GM19463 (cell line): ENCODE results near the gene DOK1.

ENCODE experiments used
- ATAC-seq: cut with Tn5 transposase; IDR thresholded peaks from one replicate; pipeline ENCODE4 v1.9.1; 2021; ENCODE audit warnings: mild to moderate bottlenecking, moderate library complexity; ENCODE audit not compliant: unreplicated experiment

Gene DOK1

DNA sequence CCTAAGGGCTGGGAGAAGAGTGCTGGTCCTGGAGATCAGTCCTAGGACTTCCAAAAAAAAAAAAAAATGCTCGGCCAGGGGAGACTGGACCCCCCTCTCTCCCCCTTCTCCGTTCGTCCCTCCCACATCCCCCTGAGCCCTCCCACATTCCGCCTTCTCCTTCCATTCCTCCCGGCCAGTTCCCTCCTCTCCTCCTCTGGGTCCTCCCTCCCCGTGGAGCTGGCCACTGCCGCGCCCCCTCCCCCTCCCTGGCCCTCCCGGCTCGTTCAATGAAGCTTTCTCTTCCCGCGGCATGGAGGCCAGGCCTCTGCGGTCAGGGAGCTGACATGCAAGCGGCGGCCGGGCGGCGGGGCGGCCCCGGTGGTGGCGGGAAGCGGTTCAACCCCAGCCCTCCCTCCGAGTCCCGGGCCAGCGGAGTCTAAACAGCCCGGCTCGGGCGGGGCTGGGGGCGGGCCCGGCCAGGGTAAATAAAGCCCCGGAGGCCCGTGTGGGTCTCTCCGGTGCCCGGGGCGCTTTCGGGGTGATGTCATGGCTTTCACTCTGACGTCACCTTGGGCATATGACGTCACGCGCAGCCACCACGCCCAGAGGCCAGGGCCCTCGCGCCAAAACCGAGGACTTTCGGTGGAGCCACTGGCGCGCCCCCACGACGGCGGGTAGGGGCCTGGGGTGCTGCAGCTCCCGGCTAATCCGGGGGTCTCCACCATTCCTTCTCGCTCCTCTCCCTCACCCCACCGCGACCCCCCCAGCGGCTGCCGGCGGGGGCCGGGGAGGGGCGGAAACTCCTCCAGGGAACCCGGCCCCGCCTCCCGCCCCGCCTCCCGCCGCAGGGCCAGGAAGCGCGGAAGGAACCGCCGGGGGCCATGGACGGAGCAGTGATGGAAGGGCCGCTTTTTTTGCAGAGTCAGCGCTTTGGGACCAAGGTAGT is at the start of gene DOK1, which contains the start of gene LOXL3:
DOK1 (plus strand) TSS at position 829 of the 928 bp plus-strand sequence; CDS start at position 864, 35 bp downstream.
LOXL3 (minus strand) TSS at position 51 of the 928 bp plus-strand sequence. CDS start 1,308 bp downstream, outside the sequence.
- ATAC-seq, result peak; percentile 59

DNA sequence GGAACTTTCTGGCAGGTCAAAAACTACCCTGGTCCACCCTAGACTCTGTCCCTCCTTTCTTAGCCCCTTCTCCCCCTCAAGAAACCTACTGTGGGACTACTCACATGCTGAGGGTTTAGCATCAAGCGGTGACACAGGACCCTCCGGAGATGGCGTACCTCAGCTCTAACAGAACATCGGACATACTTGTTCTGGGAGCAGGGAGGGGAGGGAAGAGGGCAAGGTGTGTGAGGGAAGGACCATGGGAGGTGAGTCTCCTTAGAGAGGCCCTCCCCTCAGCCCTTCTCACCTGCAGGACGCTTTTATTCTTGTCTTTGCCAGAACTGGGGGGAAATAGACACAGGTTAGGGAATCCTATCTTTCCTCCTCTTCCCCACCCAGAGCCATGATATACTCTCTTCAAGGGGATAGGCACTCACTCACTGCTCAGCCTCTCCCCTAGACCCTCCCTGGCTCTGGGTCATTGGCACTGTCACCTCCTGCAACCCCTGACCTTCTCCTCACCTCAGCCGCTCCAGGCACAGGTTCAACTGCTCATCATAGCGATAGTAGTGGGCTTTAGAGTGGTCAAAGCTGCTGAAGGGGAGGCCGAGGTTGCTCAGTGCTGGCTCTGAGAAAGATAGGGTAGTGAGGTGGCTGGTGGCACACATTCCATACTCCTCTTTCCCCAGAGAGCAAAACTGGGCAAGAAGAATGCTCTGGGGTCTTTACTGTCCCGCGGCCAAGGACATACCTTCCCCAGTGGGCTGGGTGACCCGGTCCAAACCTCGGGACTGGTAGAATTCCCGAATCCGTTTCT is 48.9 kb upstream of the DOK1 start:
- ATAC-seq, result no peak

DNA sequence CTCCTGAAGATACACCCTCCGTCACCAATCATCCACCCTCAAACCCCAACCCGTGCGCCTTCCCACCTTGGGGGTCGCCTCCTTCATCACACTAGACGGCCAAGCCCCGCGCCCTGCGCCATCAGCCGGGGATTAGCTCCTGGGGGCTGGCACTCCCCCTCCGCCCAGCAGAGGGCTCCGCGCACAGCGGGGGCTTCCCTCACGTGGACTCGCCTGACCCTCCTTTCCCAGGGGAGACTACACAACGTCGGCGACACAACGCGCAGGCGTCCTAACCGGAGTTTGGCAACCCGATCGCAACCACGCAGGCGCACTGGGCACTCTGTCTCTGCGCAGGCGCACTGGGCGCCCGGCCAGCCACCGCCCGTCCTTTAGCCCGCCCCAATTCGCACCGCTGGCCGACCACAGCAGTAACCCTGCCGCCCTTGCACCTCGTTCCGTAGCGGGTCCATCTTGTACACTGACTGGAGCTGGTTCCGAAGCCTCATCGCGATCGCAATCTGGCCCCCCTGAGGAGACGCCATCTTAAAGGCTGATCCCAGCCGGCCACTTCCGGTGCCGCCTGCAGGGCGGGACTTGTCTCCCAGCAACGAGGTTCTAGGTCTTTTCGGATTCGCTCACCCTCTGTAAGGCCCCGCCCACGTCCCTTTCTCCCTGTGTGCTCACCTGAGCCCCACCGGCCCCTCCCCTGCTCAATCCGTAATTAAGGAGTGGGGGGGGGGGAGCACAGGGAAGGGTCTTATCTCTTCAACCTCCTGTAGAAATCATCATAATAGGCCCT is 47.2 kb upstream of the DOK1 start, which contains the start of gene PCGF1:
PCGF1 (minus strand) TSS at position 551 of the 781 bp plus-strand sequence; CDS start at position 524, 27 bp downstream.
- ATAC-seq, result peak; percentile 81

GRCh38 chr2:74507926-74508520 is 46.5 kb upstream of the DOK1 start:
- ATAC-seq, result peak; percentile 1

- ATAC-seq, result no peak
Observed at GRCh38 chr2:74510272-74510671, 44.2 kb upstream of the DOK1 start.

DNA sequence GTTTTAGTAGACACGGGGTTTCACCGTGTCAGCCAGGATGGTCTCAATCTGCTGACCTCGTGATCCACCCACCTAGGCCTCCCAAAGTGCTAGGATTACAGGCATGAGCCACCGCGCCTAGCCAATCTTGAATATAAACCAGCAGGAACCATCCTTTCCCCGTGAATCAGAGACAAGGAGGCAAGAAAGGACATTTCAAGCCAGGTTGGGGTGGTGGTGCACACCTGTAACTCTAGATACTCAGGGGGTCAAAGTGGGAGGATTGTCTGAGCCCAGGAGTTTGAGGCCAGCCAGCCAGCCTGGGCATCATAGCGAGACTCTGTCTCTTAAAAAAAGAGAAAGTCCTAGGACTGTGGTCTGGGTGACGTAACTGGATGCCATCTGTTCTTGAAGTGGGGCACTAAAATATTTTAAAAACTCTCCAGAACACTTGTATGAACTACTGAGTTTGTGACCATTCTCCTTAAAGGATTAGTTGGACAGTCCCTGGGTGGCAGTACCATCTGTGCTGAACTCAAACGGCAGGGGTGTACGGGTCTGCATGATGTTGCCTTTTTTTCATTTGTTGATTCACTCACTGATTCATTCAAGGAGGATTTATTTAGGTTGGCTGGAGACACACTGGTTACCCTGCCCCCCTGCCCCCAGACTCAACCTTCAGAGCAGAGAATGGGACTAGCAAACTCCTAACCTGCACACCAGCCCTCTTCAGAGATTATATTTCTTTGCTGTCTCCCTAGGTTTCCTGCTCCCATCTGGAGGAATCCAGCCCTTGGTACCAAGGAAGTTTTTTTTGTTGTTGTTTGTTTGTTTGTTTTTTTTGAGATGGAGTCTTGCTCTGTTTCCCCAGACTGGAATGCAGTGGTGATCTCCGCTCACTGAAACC is 43.2 kb upstream of the DOK1 start:
- no peak for ATAC-seq

DNA sequence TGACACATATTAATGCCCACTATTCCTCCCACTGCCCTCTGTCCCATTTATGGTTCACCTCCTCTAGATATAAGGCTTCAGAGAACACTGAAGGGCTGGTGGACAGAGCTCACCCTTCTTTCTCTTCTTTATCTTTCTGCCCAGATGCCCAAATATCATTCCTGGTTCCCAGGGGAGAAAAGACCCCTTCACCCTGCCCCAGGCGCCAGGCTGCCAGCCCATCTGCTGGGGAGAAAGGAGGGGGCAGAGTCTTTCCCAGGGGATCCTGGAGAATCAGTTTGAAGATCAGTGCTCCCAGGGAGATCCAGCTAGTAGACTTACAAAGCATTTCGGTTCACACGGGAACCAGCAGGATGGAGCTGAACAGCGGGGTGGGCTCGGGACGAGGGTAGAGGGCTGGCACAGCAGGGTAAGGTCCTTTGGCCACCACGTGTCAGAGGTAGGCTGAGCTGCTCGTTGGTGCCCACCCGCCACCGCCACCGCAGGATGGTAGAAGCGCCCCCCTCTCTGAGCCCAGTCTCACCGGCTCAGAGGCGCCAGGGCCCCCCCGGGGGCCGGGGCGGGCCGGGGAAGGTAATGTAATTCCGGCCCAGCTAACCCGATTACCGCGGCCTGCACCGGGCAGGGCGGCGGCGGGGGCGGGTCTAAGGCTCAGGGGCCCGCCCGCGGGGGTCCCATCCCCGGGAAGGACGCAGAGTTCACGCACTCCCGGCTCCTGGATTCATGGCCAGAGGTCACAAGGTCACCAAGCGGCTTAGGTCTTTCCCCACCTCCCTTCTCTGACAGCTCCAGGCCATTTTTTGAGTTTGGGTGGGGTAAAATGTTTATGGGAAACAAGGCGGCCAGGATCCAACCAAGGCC is 41.5 kb upstream of the DOK1 start:
- ATAC-seq, result no peak

DNA sequence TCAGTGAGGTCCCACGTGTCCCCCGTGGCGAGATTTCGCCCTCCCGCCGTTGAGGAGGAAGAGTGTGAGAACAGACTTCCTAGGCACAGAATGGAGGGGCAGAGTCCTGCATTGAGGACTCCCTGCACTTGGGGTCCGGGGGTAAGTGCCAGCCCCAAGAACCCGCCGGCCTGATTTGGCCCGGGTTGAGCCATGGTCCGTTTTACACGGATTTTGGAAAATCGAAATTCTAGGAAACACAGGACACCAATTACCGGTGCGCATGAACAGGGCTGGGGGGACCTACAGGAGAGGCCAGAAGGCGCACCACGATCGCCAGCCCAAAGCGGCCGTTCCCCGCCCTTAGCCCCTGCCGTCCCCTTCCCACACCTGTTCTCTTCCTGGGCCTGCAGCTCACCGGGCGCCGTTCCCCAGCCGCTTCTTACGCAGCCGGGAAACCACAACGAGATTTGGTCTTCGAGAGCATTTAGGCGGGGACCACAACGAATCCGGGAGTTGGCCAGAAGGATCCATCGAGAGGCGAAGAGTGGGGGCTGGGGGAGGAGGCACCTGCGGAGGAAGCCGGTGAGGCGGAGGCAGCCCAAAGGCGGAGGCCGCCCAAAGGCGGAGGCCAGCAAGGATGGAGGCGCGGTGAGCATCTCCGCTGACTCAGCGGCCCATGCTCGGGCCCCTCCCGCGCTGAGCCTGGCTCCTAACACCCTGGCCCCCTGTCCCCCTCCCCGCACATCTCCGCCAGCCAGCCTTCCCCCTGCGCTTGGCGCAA is 40.7 kb upstream of the DOK1 start:
- ATAC-seq, result no peak

DNA sequence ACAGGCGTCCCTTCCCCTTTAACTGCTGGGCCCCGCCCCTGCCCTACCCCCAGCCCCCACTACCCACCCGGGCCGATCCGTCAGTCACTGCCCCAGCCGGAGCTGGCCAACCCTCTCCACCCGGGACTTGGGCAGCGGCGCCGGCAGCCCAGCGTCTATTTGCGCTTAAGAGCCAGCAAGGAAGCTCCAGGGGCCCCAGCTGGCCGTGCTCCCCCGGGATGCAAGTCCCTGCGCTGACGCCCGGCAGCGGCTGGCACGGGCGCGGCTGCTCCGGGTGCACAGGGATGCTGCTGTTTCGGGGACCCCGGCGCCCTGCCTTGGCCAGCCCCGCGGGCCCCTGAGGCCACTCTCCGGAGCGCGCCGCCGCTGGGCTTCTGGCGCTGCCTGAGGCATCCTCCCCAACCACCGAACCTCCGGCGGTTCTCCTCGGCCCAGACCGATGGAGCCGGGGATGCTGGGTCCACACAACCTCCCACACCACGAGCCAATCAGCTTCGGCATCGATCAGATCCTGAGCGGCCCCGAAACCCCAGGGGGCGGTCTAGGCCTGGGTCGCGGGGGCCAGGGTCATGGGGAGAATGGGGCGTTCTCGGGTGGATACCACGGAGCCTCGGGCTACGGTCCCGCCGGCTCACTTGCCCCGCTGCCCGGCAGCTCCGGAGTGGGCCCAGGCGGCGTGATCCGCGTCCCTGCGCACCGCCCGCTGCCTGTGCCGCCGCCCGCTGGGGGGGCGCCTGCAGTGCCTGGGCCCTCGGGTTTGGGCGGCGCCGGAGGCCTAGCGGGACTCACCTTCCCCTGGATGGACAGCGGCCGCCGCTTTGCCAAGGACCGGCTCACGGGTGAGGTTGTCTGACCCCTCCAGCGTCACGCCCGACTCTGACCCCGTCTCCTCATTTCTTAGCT is 39.9 kb upstream of the DOK1 start, which contains the start of gene TLX2:
TLX2 (plus strand) TSS at position 83 of the 903 bp plus-strand sequence; CDS start at position 440, 357 bp downstream.
- ATAC-seq, result no peak

- ATAC-seq, result peak; percentile 16
Observed at GRCh38 chr2:74515271-74515980, 39.1 kb upstream of the DOK1 start.

GRCh38 chr2:74515981-74516633 is 38.4 kb upstream of the DOK1 start:
- ATAC-seq, result peak; percentile 76

DNA sequence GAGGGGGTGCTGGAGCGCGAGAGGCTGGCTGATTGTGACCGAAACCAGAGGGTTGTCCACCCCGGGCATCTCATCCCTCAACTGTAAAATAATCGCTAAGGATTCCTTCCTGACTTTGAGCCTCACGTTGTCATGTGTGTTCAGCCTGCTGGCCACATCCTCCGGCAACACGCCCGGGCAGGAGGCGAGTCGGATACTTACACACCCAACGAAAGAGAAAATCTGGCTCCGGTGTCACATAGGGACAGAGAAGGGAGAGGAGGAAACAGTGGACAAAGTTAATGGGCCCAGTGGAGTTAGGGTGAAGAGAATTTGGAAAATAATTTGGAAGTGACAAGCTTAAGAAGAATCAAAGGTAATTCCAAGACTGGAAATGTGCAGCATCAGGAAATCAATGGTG is 37.9 kb upstream of the DOK1 start:
- no peak for ATAC-seq

GRCh38 chr2:74522516-74522915 is 32.0 kb upstream of the DOK1 start:
- ATAC-seq, result no peak

GRCh38 chr2:74524005-74524404 is 30.5 kb upstream of the DOK1 start:
- ATAC-seq, result no peak

DNA sequence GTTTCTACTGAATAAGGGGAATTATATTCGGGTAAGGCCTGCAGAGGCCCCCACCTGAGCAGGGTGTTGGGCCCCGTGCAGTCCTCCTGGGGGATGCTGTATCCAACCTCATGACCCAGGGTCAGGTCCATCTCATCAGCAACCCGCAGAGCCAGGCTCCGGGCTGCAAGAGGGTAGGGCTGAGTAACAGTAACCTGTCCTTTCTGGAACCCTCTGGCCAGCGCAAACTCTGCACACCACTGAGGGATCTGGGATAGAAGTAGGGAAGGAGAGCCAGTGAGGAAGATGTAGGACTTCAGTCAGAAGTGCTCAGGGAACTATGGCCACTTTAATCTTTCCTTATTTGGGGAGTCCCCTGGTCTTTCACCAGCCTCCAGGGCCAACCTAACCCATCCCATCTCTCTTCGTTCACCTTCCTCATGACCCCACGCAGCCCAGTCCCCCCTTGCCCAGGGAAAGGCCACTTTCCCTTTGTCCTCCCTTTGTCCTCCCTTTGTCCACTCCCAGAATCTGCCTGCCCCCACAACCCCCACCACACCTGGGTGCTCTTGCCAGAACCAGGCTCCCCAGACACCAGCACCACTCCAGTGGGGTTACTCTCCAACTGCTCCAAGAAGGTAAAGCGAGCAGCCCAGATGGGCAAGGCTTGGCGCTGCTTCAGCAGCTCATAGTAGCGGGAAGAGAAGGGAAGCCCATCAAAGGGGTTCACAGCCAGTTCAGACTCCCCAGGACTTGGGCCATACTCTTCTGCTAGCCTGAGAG is 29.4 kb upstream of the DOK1 start:
- ATAC-seq, result no peak
